ENCODE measurements around the gene AVEN.
A peak's percentile ranks its signal among the peaks of the same experiment; 100 is the strongest.

Gene AVEN

DNA sequence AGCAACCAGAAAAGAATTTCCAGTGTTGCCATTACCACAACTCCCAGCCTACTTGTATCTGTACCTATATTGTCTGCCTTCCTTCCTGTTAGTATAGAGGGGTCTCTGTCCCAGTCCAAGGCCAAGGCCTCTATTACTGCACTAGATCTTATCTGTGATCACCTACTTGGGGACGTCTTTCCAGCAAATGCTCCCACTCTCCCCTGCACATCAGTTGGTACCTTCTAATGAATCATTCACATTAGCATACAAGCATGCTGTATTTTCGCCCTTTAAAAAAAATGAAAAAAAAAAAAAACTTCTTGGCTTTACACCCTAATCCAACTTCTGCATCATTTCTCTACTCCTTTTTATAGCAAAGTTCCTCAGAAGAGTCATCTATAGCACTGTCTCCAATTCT is 4.8 kb upstream of the AVEN start:
- H3K4me3 ChIP-seq (ENCODE audit: low read depth, low read length): no peak overlapping the region
- TF ChIP-seq, protein P1, sequence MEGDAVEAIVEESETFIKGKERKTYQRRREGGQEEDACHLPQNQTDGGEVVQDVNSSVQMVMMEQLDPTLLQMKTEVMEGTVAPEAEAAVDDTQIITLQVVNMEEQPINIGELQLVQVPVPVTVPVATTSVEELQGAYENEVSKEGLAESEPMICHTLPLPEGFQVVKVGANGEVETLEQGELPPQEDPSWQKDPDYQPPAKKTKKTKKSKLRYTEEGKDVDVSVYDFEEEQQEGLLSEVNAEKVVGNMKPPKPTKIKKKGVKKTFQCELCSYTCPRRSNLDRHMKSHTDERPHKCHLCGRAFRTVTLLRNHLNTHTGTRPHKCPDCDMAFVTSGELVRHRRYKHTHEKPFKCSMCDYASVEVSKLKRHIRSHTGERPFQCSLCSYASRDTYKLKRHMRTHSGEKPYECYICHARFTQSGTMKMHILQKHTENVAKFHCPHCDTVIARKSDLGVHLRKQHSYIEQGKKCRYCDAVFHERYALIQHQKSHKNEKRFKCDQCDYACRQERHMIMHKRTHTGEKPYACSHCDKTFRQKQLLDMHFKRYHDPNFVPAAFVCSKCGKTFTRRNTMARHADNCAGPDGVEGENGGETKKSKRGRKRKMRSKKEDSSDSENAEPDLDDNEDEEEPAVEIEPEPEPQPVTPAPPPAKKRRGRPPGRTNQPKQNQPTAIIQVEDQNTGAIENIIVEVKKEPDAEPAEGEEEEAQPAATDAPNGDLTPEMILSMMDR (IDR thresholded peaks at IDR 0.05; ENCODE audit: low read depth, low read length): no peak
- DNase-seq (ENCODE audit: low read depth, low spot score): peak; percentile 5
- in situ Hi-C loops (cut with HindIII; ENCODE audit: low sequenced_read_pairs): no loop called here

DNA sequence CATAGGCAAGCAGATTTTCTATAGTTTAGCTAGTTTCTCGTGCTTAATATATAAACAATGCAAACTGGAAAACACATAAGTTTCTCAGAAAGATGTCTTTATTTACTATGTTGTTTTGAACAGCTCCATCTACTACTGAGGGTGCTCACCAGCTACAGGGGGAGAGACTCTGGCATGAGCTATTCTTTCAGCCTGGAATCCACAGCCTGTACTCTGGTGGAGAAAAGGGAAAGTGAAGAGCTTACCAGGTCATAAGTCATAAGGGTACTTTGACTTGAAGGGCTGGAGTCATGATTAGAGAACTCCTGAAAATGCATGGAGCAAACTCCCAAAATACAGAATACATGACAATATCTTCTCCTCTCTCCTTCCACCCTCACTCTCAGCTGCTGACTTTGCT is 4.4 kb upstream of the AVEN start:
- in situ Hi-C loops (cut with HindIII; ENCODE audit: low sequenced_read_pairs): no loop called here
- TF ChIP-seq, protein P1 (IDR thresholded peaks at IDR 0.05; ENCODE audit: low read depth, low read length): no peak
- no peak overlapping the region for H3K4me3 ChIP-seq (ENCODE audit: low read depth, low read length)
- no peak for DNase-seq (ENCODE audit: low read depth, low spot score)

GRCh38 chr15:34039790-34040113 is 748 bp upstream of the AVEN start:
- in situ Hi-C loops (cut with HindIII; ENCODE audit: low sequenced_read_pairs): no loop called here
- H3K4me3 ChIP-seq (ENCODE audit: low read depth, low read length): peak overlapping the region; percentile 61
- DNase-seq (ENCODE audit: low read depth, low spot score): no peak
- TF ChIP-seq, protein P1 (IDR thresholded peaks at IDR 0.05; ENCODE audit: low read depth, low read length): no peak

GRCh38 chr15:34038023-34038870 is 757 bp downstream of the AVEN start:
- TF ChIP-seq, protein P1 (IDR thresholded peaks at IDR 0.05; ENCODE audit: low read depth, low read length): no peak
- DNase-seq (ENCODE audit: low read depth, low spot score): peak; percentile 72
- in situ Hi-C loops (cut with HindIII; ENCODE audit: low sequenced_read_pairs): no loop called here
- H3K4me3 ChIP-seq (ENCODE audit: low read depth, low read length): peak overlapping the region; percentile 61

DNA sequence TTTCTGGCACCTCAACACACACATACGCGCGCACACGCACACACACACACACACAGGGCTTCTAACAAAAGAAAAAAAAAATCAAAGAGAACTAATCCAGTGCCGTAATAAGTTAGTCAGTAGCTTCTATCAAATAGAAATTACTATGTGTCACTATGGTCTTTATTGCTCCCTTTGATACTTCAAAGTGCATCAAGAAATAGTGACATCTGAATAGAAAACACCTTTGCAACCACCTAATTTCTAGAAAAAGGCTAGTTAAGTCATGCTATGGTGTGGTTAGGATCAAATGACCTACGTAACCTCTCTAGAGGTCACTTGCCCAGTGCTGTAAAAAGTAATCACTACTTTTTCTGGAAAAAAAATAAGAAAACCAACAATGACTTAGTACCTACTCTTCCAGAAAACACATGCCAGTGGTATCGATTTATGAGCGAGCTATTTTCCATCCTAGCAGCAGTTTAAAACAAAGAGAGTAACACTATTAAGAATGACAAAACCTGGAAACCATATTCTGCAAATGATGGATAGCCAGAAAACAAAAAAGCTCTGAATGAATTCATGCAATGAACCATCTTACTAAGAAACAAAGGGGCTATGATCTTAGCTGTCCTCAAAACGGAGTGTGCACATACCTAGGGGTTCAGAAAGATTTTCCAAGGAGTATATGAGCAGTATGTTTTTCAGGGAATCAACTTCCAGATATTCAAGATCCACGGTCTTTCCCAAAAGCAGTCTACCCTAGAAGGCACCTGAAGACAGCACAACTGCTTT is 6.8 kb downstream of the AVEN start:
- TF ChIP-seq, protein P1 (IDR thresholded peaks at IDR 0.05; ENCODE audit: low read depth, low read length): no peak
- no peak for DNase-seq (ENCODE audit: low read depth, low spot score)
- no peak overlapping the region for H3K4me3 ChIP-seq (ENCODE audit: low read depth, low read length)

DNA sequence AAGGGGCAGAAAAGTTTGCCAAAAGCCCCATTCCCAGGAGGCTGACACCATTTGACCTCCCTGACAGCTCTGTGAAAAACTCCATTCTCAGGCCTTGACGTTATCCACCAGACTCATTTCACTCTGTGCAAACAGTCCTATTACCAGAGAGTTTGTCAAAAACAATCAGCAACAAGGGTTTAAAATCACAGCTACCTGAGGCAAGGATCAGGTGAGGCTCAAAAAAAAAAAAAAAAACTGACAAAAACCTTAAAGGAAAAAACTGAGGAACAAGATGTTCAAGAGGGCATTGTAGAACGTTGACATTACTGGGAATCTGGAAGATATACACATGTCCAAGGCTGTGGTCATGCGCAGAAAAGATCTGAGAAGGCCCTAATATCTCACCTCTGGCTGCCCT is 11.4 kb downstream of the AVEN start:
- H3K4me3 ChIP-seq (ENCODE audit: low read depth, low read length): no peak overlapping the region
- TF ChIP-seq, protein P1 (IDR thresholded peaks at IDR 0.05; ENCODE audit: low read depth, low read length): no peak
- no peak for DNase-seq (ENCODE audit: low read depth, low spot score)
- in situ Hi-C loops (cut with HindIII; ENCODE audit: low sequenced_read_pairs): no loop called here

More for the DNA sequence above, 6.8 kb downstream of the AVEN start:
- in situ Hi-C loops (cut with HindIII; ENCODE audit: low sequenced_read_pairs): no loop called here

All from astrocyte of the spinal cord (primary cell).